Measurements from ENCODE around the gene HELZ2.

HELZ2 gene

GRCh38 chr20:63536241-63536977 is 37.6 kb downstream of the HELZ2 start:
- no peak for DNase-seq

GRCh38 chr20:63534831-63535651 is 39.0 kb downstream of the HELZ2 start:
- DNase-seq = no peak

GRCh38 chr20:63534427-63534830 is 39.6 kb downstream of the HELZ2 start:
- DNase-seq = no peak

- no peak for DNase-seq
These were observed 40.1 kb downstream of the HELZ2 start for GRCh38 chr20:63533871-63534393.

GRCh38 chr20:63533388-63533787 is 40.7 kb downstream of the HELZ2 start:
- no peak for DNase-seq

- DNase-seq = no peak
These were observed 41.5 kb downstream of the HELZ2 start for GRCh38 chr20:63532449-63532971.

GRCh38 chr20:63531686-63532448 is 42.2 kb downstream of the HELZ2 start:
- no peak for DNase-seq

GRCh38 chr20:63530788-63531160 is 43.3 kb downstream of the HELZ2 start:
- no peak for DNase-seq

GRCh38 chr20:63529861-63530787 is 43.9 kb downstream of the HELZ2 start:
- DNase-seq = no peak

GRCh38 chr20:63529180-63529860 is 44.7 kb downstream of the HELZ2 start:
- no peak for DNase-seq

- DNase-seq = no peak
These were observed 46.9 kb downstream of the HELZ2 start for GRCh38 chr20:63527184-63527583.

GRCh38 chr20:63525971-63526370 is 48.1 kb downstream of the HELZ2 start:
- DNase-seq = no peak

- no peak for DNase-seq
These were observed 48.9 kb downstream of the HELZ2 start for GRCh38 chr20:63525185-63525584.
